NCI-H2081 (cell line): Measurements from ENCODE around the gene SSBP4.

Experiments used
- DNase-seq, 2 experiments: peaks; one replicate each; lab custom pipeline; 2025; lab: John Stamatoyannopoulos, UW

Gene SSBP4

GRCh38 chr19:18433735-18434398, 14.7 kb downstream of the SSBP4 start:
- DNase-seq = no peak

DNA sequence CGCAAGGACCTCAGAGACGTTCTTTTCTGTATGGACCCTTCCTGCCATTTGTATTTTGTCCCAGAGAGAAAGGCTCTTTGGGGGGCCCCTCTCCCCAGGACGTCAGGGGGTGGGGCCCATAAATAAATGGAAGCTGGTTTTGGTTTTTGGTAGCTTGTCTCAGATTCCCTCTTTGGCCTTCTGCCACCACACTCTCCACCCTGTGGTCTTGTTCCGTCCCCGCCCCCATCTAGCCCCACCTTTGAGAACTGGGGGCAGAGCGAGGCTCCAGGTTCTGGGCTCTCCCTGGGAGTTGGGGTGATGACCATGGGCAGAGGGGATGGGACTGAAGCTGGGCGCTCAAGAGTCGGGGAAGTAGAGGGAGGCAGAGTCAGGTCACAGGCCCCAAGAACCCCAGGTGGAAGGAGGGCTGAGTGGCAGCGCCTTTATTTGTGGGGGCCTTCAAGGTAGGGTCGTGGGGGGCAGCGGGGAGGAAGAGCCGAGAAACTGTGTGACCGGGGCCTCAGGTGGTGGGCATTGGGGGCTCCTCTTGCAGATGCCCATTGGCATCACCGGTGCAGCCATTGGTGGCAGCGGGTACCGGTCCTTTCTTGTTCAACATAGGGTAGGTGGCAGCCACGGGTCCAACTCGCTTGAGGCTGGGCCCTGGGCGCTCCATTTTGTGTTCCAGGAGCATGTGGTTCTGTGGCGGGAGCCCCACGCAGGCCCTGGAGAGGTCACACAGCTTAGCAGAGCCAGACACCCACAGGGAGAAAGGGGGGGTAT, 15.4 kb downstream of the SSBP4 start:
- no peak for DNase-seq

DNA sequence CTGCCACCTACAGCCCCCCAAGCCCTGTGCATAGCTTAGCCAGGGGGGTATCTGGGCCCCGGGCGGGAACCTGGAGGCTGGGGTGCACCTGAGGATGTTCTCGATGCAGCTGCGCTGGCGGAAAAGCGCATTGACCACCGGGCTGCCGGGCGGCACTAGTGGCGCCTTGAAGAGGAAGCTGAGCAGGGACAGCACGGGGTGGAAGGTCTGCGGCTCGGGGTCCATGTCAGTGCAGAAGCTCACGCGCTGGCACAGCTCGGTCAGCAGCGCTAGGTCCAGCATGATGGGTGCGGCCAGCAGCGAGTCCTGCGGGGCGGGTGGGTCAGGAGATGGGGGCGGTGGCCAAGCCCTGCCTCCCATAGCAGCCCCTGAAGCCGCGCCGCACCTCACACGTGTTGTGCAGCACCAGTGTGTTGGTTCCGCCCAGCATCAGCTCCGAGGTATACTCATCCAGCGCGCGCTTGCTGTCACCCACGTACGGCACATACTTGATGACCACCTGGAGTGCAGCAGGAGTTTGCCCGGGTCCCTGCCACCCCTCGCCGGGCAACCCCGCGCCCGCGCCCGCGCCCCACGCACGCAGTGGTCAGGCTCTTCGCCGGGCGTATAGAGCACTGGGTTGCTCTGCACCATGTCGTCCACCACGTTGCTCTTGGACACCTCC, 16.1 kb downstream of the SSBP4 start:
- no peak for DNase-seq

GRCh38 chr19:18435842-18436670, 16.9 kb downstream of the SSBP4 start:
- no peak for DNase-seq

DNA sequence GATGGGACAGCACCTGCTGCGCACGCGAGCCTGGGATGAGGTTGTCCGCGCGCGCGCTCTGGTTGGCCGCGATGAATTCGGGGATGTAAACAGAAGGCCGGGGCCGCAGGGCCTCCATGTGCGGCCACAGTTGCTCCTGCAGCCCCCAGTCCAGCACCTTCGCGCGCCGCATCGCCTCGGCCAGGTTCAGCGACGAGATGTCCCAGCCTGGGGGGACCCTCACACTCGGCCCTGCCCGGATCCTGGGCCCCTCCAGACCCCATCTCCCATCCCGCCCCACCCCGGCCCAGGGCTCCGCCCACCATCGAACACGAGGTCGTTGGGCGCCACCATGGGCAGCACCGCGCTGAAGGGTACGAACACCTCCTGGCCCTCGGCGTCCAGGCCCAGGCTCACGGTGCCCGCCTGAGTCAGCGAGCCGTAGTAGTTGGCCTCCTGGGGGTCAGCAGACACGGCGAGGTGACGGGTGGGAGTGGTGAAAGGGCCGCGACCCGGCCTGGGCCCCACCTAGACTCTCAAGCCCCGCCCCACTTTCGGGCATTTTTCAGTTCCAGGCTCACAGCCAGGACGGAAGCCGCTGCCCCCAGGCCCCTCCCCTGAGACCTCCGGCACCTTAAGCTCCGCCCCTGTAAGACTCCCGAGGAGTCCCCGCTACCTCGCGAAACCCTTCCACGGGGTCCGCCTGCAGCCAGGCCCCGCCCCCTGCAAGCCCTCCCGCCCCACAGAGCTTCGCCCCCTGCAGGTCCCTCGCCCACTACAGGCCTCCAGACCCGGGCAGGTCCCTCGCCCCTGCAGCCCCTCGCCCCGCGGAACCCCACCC, 17.7 kb downstream of the SSBP4 start:
- peak; percentile 26 to 36 for DNase-seq

GRCh38 chr19:18437491-18438330, 18.5 kb downstream of the SSBP4 start, which contains the start of gene ISYNA1:
Gene ISYNA1 (minus strand): TSS chr19:18438133. CDS start chr19:18437979, 154 bp downstream.
- DNase-seq = no peak

DNA sequence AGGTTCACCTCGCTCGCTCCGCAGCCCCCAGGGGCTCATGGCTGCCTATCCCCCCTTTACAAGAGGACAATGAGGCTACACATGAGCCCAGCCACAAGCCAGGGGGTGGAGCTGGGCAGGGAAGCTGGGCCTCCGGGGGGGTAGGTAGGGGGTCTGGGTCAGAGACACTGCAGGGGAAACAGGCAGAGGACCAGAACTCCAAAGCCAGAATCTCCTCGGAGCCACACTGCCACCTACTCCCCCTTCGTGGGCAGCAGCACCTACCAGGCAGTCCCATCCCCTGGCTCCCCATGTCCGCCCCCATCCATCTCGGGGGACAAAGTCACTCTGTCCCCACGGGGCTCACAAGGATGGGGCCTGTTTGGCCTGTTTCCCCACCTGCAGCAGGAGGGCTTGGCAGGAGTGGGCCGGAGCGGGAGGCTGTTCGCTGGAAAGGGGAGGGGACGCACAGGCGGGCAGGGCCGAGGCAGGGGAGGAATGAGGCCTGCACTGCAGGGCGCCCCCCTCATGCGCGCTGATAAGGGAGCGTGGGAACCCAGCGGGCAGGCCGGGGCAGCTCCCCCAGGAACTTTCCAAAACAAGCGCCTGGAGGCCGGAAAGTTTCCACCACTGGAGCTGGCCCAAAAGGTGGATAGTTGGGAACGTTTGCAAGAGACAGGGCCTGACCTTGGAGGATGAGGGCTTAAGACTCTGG, 19.3 kb downstream of the SSBP4 start:
- no peak for DNase-seq

- DNase-seq = no peak
Measured at GRCh38 chr19:18439025-18439909, 20.1 kb downstream of the SSBP4 start.

DNA sequence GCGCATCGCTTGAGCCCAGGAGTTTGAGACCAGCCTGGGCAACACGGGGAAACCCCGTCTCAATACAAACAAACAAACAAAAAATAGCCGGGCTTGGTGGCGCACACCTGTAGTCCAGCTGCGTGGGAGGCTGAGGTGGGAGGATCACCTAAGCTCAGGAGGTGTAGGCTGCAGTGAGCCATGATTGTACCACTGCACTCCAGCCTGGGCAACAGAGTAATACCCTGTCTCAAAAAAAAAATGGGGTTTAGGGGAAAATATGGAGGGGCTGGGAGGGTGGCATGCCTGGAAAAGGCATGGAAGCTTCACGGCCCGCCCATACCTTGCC, 20.7 kb downstream of the SSBP4 start:
- no peak for DNase-seq

GRCh38 chr19:18440415-18440877, 21.2 kb downstream of the SSBP4 start:
- peak in 1 of 2 experiments; percentile 18 for DNase-seq

DNA sequence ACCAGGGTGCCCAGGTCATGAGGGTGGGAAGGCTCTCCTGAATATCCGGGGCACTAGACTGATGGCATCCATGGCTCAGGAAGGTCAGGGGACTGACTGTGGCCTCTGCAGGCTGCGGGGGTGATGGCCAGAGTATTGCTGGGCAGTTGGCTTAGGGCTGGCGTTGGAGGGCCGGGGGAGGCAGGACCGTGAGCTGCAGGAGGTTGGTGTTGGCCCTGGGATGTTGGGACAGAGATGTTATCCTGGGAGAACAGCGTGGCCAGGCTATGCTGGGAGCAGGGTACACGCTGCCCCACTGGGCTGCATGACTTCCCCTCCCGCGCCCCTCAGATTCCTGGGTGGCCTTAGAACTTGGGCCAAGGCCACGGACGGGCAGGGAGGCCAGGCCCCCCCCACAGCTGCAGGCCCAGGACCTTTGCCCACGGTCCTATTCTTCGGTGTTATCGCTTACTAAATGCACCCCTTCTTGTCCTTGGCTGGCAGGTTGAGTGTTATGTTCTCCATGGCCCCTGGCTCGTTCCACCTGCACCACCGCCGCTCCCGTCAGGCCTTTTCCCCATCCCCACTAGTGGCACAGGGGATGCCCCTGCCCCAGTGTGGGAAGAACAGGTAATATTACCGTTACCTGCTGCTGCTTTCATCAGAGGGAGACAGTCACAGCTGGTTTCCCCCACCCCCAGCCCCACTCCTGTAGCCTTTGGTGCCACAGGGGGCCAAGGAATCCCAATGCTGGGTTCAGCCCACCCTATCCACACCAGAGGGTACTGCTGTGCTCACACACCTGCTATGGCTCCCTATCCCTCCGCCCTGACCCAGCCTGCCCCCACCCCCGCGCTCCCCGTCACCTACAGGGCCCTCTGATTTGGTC, 22.0 kb downstream of the SSBP4 start:
- no peak for DNase-seq

DNA sequence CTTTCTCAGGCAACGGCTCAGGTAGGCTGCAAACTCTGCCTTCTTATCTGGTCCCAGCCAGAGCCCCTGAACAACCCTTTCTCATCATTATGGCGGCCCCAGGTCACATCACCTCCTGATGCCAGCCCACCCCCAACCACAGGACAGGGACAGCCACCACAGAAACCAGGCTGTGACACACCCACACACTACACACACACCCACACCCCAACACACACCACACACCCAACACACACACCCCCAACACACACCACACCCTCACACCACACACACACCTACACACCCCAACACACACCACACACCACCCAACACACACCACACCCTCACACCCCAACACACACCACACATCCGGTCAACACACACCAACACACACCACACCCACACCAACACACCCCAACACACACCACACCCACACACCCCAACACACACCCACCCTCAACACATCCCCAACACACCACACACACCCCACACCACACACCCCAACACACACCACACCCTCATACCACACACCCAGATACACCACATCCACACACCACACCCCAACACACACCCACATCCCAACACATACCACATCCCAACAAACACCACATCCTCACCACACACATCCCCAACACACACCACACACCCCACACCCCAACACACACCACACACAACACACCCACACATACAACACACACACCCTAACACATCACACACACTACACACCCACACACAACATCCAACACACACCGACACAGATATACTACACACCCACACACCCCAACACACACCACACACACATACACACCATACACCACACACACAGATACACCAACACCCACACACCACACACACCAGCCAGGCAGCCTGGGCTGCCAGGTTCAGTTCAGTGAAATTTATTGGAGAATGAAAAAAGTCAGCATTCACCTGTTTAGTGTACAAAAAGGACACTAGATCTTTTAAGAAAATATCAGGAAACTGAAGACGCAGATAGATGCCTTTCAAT, 22.9 kb downstream of the SSBP4 start:
- no peak for DNase-seq

- no peak for DNase-seq
Measured at GRCh38 chr19:18442941-18443340, 23.7 kb downstream of the SSBP4 start.

DNA sequence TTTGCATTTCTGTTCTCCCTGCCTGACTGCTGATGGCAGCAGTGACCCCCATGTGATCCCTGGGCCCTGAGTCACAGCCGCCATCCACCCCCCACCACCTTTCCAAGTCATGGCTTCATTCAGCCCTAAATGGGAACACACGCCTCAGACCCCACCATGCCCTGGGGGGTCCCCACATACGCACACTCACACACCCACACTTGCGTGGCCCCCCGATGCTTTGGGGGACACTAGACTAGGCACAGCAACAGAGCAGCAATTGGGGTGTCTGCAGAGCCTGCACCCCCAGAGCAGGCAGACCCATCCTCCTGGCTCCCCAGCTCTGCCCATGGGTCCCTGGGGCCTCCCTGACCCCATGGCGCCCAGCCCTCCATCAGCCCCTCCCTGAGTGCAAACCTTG, 24.2 kb downstream of the SSBP4 start:
- no peak for DNase-seq

DNA sequence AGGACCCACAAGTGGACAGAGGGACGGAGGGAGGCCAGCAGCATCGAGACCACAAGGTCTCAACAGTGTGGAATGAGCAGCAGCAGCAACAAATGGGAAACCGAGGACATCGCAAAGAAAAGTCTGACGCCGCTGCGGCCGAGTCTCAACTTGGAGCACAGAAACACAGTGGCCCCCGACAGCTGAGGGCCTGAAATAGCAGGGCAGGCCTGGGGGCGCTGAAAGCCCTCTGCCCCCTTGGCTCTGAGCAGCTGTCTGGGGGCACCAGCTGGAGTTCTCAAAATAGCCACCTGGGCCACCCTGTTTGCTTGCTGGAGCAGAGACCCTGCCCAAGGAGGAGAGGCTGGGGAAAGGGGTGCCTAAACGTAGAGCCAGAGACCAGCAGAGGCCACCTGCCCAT, 24.6 kb downstream of the SSBP4 start:
- DNase-seq = no peak

DNA sequence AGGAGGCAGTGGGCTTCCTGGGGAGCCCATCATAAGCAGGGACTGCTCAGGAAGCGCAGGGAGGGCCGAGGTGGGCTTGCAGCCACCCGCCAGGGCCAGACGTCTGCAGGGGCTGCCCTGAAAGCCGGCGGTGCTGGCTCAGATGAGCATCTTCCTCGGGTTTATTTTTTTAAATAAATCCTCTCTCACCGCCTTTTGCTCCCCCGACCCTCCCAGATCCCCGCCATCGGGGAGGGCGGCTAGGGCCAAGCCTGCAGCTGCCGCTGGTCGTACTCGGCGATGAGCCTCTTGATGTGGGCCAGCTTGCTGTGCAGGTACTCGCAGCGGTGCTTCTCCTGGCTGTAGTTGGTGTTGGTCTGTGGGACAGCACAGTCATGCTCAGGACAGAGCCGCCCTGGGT, 25.3 kb downstream of the SSBP4 start:
- no peak for DNase-seq
